SH-SY5Y (cell line): ENCODE results near the gene MMD2.

Experiments
- GATA2 ChIP-seq: IDR thresholded peaks from 2 replicates; pipeline ENCODE4 v1.6.1; 2011; ENCODE audit warnings: mild to moderate bottlenecking, low read depth, low read length
- GATA3 ChIP-seq: IDR thresholded peaks from 2 replicates; pipeline ENCODE4 v1.6.1; 2011; ENCODE audit warnings: low read depth, mild to moderate bottlenecking, low read length, moderate library complexity

Gene MMD2, protein sequence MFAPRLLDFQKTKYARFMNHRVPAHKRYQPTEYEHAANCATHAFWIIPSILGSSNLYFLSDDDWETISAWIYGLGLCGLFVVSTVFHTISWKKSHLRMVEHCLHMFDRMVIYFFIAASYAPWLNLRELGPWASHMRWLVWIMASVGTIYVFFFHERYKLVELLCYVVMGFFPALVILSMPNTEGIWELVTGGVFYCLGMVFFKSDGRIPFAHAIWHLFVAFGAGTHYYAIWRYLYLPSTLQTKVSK

DNA sequence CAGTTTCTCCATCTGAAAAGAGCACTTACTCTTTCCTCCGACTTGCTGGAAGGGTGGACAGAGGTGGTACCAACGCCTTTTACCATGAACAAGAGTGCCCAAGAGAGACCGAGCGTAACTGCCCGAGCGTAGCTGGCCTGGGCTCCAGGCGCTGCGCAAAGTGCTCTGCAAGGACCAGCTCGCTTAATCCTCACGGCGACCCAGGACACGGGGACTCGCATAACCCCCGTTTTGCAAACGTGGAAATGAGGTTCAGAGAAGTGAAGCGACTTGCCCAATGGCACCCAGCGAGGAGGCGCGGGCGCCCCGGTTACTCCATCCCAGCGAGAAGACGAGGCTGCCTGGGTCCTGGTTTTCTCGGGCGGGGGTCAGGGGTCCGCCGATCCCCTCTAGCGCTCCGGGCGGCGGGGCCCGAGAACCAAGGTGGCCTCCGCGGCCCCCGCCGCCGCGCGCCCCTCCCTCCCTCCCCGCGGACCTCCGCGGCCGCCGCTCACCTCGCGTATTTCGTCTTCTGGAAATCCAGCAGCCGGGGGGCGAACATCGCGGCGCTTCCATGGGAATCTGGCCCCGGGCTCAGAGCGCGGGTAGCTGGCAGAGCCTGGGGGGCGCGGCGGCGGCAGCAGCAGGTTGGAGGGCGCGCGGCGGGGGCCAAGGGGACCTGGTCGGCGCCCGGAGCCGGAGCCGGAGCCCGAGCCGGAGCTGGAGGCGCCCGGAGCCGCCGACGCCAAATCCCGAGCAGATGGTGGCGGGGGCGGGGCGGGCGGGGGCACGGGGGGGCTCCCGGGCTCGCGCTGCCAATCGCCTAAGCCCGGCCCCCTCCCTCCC, at the start of gene MMD2:
MMD2 (minus strand) TSS at position 711 of the 825 bp plus-strand sequence; CDS start at position 541, 170 bp downstream.
- TF ChIP-seq GATA3 (no peak), GATA2 (no peak)

DNA sequence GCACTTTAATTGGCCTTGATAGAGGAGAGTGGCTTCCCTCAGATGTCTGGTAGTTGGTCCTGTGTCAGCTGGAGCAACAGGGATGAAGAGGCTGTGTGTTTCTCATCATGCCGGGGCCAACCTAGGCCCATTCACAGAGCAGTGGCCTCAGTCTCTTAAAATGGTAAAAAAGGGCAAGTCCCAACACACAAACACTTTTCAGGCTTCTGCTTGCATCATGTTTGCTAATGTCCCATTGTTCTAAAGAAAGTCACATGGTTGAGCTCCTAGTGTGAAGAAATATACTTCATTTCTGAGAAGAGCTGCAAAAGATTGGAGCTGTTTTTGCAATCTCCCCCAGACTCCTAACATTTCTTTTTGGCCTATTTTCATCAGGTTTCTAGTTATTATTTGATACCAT, 46.1 kb upstream of the MMD2 start:
- TF ChIP-seq GATA2, result no peak
- no peak for TF ChIP-seq GATA3

DNA sequence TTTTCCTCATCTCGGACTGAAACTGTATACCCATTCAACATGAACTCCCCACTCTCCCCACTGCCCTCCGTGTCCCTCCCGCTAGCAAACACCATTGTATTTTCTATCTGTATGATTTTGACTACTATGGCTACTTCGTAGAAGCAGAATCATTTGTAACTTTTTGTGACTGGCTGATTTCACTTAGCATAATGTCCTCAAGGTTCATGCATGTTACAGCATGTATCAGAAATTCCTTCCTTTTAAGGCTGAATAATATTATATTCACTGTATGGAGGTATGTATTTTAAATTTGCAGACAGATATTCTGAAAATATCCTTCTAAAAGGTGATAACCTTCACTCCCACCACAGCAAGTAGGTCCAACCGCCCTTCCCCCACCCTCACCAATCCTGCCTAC, 42.9 kb upstream of the MMD2 start:
- TF ChIP-seq GATA3 (no peak), GATA2 (no peak)

DNA sequence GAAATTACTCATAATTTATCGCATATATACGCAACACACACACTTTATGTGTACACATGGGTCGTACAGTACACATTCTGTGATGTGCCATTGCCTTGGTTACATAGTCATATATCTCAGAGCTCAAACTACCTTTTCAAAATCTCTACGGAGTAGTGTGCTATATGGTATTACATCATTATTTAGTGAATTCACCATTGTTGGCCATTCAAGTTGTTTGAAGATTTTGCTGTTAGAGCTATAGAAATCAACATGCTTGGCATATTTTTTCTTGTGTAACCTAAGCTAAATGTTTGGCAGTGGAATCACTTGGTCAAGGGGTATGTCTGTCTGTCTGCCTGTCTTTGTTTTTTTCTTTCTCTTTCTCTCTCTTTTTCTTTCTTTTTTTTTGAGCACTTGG, 42.0 kb upstream of the MMD2 start:
- TF ChIP-seq GATA2 (no peak), GATA3 (no peak)

DNA sequence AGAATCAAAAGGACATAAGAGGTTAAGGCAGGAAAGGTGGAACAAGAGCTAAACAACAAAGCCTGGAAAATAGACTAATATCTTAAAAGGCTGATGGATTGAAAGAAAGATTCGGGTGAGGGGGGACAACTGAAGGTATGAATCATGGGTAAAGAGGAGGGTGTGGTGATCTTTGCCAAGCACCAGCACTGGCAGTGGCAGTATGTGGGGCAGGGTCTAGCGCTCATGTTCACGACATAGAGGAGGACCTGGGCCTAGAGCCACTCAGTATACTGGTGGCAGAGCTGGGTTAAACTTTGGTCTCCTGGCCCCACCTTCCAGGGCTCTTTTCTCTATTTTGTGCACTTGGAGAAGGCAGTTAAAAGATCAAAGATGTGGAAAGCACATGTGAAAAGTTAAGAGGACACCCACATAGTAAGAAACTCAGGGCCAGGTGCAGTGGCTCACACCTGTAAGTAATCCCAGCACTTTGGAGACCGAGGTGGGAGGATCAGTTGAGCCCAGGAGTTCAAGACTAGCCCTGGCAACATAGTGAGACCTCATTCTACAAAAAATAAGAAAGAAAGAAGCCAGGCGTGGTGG, 40.5 kb upstream of the MMD2 start:
- TF ChIP-seq GATA2 (no peak), GATA3 (no peak)

DNA sequence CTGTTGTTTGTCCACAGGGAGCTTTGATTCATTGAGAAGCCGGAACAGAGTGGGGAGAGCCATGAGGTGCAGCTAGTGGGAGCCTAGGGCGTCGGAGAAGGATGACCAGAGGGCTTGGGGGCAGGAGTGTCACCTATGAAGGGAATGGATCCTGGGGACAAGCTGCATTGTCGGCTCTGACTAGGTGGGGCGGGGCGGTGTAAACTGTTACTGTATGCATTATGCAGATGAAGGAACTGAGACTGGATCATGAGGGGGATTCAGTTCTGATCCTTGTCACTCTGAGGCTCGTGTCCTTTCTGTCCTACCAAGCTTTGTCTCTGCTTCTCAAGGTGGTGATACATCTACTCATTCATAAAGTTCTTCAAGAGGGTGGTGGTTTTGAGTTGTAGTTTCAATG, 39.9 kb upstream of the MMD2 start:
- TF ChIP-seq GATA3, result no peak

DNA sequence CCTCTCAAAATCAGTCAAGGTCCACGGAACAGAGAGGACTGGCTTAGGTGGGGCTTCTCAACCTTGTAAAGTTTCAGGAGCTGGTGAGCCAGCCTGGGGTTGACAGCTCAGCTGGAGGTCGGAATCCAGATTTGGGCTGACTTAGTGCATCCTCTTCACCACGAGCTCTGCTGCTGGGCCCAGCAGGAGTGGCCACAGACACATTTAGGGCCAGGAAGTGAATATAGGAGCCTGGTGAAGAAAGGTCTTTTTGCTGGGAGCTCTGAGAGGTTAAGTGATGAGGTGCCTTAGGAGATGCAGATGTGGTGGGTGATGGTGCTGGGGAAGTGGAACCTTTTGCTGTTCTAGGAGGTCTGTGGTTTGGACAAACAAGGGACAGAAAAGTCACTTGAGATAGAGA, 39.3 kb upstream of the MMD2 start:
- no peak for TF ChIP-seq GATA2

DNA sequence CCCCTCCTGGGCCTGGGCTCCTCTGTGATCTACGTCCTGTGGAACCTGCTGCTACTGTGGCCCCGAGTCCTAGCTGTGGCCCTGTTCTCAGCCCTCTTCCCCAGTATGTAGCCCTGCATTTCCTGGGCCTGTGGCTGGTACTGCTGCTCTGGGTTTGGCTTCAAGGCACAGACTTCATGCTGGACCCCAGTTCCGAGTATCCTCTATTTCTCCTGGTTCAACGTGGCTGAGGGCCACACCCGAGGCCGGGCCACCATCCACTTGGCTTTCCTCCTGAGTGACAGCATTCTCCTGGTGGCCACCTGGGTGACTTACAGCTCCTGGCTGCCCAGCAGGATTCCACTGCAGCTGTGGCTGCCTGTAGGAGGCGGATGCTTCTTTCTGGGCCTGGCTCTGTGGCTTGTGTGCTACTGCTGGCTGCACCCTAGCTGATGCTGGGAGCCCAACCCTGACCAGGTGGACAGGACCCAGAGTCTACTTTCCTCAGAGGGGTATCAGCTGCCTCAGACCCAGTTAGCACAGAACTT, 37.8 kb upstream of the MMD2 start:
- TF ChIP-seq GATA2, result no peak
- no peak for TF ChIP-seq GATA3

DNA sequence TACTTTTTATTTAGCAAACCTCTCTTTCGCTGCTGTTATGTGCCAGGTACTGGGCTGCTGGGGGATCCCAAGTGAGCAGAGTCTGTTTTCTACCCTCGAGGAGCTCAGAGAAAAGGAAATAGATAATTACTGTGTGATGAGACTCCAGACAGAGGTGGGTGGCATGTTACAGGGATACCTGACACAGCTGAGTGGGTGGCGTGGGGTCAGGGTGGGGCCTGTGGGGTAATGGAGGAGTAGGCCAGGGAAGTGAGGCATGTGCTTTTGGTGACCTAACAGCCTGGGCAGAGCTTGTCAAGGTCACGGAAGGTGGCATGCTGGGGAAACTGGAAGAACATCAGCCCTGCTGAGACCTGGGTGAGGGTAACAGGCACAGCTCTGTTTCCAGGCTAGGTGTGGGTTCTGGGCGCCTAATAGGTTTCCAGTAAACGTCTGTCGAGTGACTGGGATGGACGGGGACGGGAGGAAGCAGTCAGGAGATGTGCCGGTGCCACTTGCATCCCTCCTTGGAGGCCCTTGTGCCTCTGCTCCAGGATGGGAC, 36.5 kb upstream of the MMD2 start:
- TF ChIP-seq GATA3 (no peak), GATA2 (no peak)

DNA sequence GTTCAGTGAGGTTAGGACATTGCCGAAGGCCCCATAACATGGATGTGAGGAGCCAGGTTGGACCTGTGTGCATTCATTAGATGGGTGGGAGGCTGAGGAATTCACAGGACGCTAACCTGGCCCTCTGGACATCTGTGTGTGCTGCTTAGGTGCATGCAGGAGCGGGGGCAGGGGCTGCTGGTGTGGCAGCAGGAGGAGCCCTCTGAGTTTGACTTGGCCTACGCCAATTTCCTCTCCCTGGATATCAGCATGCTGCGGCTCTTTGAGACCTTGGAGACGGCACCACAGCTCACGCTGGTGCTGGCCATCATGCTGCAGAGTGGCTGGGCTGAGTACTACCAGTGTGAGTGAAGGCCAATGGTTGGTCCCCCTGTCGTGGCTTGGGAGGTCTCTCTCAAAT, 34.5 kb upstream of the MMD2 start:
- TF ChIP-seq GATA3, result no peak
- no peak for TF ChIP-seq GATA2

DNA sequence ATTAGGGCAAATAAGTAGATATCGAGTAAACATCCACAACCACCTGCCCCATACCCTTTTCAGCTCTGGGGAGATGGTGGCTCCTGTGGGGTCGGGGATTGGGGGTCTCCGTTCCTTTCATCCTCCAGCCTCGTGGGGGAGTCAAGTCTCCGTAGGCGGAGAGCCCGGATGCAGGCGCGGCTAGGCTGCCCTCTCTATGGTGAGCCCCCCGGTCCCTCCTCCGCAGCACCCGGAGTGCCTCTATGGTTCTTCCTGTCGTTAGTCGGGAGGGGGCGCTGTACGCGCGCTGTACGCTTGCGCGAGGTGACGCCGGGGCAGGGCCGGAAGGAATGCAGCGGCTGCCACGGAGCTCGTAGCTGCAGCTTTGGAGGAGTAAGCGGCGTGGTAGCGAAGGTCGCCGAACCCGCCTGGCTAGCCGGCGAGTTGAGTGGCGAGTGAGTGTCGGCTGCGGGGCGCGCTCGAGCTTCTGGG, 14.8 kb upstream of the MMD2 start:
- TF ChIP-seq GATA2, result no peak
- no peak for TF ChIP-seq GATA3

DNA sequence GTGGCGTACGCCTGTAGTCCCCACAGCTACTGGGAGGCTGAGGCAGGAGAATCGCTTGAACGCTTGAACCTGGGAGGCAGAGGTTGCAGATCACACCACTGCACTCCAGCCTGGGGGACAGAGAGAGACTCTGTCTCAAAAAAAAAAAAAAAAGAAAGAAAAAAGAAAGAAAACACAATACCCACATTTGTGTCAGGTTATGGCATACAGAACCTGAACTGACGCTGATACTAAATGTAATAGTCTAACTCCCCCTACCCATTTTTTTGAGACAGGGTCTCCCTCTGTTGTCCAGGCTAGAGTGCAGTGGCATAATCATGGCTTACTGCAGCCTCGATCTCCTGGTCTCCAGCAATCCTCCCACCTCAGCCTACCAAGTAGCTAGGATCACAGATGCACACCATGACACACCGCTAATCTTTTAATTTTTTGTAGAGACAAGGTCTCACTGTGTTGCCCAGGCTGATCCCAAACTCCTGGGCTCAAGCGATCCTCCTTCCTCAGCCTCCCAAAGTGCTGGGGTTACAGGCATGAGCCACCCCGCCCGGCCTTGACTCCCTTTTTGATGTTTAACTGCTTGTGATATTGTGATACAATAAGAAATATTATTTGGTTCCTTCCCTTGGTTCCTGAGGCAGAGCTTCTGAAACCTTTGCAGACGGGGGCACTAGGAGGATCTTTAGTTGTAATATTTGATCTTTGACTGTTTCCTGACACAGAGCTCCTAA, 6.5 kb upstream of the MMD2 start:
- no peak for TF ChIP-seq GATA3
- no peak for TF ChIP-seq GATA2

DNA sequence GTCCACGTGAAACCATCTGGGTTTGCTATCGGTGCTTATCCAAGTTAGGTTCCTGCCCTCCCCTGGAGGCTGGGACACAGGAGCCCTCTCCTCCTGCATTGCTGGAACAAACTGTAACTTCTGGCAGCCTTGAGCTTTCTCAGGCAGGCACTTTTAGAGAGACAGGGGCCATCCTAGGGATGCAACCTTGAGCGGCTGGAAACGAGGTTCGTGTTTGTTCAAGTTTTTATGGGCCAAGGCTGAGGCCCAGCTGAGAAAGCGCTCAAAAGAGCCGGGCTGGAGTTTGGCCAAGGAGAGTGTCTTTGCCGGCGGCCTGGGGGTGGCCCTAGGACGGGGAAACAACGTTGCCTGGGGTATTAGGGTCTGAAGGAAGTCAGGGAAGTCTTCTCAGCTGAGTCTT, 5.5 kb upstream of the MMD2 start:
- no peak for TF ChIP-seq GATA3
- TF ChIP-seq GATA2, result no peak
